Measurements from ENCODE around the gene TMEM14A.
"Not testable (repeated sequence)": the region's sequence is repeated elsewhere in the genome, so short reads cannot be mapped to it uniquely, and the experiment has no call there.

The TMEM14A gene

DNA sequence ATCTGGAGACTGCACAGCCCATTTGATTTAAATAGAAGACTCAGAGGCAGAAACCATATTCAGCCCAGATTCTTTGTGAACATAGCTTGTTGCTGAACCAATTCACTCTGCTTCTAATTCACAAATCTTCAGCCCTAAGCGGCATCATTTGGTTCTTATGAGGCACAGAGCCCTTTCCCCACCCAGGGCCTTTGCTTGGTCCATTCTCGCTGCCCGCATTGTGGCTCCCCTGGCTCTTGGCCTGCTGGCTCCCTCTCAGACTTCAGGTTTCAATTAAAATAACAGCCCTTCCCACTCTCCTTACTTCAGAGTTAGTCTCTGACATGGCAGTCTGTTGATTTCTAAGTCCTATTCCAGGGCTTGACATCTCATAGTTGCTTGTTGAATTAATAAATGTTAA is 9.4 kb upstream of the TMEM14A start:
- DNase-seq = no peak

DNA sequence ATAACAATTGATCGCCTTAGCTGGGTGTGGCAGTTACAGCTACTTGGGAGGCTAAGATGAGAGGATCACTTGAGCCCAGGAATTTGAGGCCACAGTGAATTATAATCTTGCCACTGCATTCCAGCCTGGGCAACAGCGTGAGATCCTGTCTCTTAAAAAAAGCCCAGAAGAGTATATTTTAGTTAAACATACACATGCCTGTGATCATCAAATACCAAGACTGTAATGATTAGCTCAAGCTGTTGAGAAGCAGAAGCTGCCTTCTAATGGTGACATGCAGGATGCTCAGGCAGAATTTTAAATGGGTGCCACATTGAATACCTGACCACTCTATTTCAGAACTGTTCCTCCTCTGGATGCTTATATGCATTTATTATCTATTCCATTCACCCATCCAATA is 8.9 kb upstream of the TMEM14A start:
- DNase-seq = no peak

DNA sequence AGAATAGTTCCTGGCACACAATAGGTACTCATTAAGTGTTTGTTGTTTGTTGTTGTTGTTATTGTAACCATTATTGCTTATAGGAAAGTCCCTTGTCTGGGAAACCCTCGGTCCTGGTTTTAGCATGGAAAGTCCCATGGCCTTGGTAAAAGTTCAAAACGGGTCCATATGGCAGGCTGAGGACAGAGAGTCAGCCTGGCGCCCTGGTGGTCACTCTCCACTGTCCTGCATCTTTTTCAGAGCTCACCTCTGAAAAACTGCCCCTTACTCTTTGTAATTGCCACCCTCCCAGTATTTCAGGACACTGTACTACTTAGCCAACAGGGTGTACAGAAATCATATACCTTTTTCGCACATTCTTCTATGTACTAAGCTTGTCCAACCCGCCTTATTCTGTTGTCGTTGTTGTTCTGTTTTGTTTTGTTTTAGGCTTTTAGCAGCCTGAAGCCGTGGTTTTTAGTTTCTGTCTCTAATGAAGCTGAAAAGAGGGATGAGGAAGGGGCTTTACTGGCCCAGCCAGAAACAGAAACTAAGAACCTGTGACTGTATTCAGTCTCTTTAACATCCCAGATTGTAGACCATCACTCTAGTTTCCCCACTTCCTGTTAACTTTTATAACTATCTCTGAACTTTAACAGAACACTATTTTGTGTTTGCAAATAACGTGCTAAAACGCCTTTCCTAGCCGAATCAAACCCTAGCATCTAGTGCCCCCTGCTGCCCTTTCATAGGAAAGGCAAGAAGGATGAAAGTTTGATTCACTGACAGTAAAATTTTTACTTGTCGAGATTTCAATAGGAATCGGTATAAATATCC is 7.6 kb upstream of the TMEM14A start:
- DNase-seq = peak; percentile 13 to 77 (median 46)

DNA sequence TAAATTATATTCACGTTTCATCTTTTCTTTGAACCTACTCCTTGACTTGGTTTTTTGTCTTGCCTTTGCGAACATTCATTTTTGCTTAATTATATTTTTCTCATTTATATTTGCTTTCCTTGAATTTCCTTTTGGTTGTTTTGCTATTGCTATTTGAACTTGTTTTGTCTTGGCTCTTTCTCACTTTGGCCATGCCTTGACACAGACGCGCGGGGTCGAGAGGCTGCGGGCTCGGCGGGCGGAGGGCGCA is 7.1 kb upstream of the TMEM14A start:
- peak in 1 of 6 experiments; percentile 77 for DNase-seq

DNA sequence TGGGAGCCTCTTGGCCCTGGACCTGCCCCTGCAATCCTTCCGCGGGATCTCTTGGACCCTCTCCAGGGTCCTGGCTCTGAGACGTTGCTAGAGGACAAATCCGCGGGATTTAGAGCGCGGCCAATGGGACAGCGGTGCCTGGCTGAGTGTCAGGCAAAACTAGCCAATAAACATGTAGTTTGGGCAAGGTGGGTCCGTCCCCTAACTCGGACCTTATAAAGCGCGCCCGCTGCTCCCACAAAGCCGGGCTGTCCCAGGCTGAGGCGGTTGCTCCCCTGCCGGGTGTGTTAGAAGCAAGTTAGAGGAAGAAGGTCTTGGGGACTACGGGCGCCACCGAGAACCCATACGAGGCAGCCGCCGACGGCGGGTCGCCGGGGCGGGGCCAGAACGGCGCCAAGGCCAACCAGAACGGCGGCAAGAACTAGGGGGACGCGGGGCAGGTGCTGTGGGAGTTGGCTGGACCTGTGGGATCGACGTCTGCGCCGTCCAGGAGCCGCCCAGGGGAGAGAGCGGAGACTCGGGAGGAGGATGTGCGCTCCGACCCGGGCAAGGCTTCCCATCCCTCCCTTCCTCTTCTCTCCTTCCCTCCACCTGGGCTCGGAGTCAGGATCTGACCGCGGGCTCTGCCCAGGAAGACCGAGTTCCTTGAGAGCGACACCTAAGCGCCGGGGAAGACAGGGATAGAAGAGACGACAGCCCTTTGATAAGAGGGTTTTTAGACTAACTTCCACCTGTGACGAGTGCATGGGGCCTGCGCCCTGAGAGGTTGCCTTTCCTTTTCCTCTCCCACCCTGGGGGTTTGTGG is 6.5 kb upstream of the TMEM14A start:
- DNase-seq = peak; percentile 19 to 58 (median 50)

DNA sequence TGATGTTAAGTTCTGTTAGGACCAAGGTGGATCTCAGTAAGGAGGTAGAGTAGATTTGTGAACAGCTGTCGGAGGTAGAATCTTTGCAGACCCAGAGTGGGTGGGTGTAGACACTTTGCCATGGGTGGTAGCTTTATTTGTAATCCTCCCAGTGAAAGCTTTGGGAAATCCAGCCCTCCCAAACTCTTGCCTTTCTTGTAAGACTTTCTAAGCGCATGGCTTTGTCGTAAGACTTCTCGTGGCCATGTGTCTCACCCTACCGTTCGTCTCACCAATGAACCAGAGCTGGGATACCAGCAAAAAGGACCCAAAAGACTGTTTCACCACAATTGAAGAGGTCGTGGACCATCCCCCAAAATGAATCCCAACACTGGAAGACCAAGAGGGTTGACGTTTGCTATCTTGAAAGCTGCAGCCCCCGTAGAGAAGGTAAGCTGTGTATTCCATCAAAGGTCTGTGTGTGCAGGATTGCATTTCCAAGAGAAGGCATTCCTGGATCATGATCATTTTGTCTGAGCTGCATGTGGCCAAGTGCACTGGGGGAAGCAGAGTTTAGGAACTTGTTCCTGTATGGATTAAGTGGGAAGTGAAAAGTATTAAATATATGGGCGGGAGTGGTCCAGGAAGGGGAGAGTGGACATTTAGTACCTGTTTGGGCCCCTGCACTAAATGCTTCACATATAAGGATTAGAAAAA is 5.8 kb upstream of the TMEM14A start:
- DNase-seq = no peak

DNA sequence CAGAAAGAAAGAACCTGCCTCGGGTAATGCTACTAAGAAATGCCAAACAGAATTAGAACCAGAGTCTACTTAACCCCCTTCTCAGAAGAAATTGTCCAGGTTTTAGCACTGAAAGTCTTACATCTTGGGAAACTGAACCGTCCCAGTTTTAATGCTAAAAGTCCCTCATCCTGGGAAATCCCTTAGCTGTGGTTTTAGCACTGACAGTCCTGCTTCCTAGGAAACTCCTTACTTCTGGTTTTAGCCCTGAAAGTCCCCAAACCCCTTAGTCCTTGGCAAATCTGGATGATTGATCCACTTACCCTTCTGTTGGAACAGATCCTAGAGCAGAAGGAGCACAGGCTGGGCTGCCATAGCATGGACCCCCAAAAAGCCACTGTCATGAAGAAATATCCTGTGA is 4.8 kb upstream of the TMEM14A start:
- DNase-seq = no peak

DNA sequence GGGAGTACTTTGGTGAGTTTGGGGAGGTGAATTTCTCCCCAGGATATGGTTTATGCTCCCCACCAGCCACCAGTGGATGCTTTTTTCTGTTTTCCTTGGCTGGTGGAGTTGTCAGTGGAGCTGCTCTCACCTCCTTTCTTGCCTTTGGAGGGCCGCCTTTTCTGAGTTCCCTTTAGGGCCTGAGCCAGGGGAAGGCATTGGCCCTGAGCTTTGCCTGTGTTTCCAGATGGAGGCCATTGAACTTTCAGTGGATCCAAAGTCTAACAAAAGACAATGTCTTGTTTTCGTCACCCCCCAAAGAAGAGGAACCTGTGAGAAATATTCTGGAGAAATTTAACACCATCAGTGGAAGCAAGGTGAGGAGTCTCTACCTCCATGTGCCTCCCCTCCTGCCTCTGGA is 4.4 kb upstream of the TMEM14A start:
- DNase-seq = no peak

DNA sequence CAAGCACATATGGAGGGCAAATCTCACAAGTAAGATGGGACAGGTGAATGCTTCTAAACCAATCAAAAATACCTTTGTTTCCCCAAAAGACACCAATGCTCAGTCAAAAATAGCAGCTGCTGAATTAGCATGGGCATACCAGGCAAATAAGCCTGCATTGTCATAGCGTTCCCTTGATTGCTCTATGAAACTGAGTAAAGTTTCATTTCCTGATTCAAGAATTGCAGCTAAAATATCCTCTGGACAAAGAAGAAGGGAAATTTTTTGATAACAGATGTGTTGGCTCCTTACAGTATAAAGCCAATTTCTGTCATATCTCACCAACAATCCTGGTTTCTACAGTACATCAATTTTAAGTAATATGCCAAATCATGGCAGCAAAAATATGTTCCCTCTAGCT is 3.3 kb upstream of the TMEM14A start:
- DNase-seq = no peak

DNA sequence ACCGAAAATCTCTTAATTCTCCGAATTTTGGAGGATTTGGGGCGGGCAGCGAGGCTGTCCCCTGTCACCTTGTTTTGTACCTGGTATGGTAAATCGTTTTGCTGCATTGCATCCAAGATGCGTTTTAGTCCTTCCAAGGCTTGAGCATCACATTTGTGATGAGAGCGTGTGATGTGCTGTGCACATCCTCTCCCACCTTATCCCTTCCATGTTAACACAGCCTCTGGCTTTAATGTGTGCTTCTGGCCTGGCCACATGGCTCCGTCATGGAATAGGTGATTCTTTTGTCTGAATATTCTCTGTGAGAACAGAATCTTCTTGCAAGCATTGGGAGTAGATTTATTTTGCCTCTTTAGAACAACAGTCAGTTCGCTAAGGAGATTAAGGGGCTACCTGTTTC is 763 bp downstream of the TMEM14A start:
- no peak for DNase-seq

DNA sequence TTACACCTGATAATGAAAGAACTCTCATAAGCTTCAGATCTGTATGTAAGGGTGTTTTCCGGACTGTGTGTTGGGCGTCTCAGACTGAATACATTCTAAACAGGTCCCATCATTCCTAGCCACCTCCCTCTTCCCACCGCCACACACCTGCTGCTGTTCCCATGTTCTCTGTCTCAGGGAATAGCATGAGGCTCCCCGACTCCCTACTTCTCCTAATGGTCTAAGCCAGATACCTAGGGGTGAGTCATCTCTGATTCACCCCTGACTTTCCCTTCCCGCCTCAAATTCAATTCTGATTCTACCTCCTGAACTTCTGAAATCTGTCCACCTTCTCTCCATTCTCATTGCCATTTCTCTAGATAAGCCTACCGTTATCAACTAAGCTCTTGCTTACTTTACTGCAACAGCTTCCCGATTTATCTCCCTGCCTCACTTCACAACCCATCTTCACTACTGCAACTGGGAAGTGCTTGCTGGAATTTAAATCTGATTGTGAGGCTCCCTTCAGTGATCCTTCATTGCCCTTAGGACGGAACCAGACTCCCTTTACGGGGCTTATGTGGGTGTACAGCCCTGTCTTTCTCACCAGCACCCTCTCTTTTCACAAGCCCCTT is 1.6 kb downstream of the TMEM14A start:
- DNase-seq = no peak

DNA sequence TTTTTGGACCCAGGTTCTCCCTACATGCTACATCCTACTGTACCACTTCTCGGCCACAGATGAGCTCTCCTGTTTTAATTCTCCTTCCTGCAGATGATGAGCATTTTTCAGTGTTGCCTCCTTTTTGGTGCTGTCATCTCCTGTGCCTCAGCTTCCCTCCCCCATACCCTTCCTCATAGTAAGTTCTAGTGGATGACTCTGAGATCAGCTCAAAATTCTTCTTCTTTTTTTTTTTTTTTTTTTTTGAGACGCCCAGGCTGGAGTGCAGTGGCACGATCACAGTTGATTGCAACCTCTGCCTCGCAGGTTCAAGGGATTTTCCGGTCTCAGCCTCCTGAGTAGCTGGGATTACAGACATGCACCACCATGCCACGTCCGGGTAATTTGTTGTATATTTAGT is 3.8 kb downstream of the TMEM14A start:
- DNase-seq = no peak

DNA sequence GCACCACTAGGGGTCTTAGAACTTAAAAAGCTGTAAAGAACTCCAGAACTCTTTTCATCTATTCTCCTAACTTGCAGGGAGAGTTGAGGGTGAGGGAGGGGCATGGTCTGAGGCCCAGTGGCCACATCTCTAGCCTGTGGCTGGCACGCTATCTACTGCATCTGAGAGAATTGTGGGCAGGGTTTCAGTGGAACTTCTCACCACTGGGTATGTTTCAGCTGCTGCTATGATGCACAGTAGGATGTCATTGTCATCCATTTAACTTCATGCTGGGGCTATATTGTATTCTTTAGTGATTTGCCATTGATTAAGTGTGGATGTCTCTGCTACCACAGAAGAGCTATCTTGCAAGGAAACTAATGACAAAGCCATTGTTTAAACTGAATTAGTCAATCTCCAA is 4.5 kb downstream of the TMEM14A start:
- DNase-seq = no peak

DNA sequence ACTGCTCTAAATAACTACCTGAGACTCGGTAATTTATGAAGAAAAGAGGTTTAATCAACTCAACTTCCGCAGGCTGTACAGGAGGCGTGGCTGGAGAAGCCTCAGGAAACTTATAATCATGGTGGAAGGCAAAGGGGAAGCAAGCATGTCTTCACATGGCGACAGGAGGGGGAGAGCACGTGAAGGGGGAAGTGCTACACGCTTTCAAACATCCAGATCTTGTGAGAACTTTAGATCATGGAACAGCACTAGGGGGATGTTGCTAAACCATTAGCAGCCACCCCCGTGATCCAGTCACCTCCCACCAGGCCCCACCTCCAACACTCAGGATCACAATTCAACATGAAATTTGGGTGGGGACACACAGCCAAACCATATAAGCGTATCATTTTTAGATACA is 5.7 kb downstream of the TMEM14A start:
- not testable (repeated sequence) for DNase-seq

DNA sequence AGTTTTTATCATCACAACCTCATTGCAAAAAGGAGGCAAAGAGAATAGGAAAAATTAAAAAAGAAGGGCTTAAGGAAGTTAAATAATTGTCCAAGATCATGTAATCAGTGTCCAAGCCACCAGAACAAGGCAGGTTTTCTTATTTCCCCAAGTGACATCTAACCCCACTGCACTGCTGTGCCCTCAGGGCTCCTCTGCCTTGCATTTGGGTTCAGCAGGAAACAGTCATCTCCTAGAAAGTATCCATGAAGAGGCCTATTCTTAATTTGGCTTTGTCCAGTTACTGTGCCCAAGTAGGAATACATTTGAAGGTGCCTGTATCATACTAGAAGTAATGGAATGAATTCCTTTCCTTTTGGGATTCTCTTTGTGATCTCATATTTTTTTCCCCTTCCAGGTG is 10.5 kb downstream of the TMEM14A start:
- no peak for DNase-seq

DNA sequence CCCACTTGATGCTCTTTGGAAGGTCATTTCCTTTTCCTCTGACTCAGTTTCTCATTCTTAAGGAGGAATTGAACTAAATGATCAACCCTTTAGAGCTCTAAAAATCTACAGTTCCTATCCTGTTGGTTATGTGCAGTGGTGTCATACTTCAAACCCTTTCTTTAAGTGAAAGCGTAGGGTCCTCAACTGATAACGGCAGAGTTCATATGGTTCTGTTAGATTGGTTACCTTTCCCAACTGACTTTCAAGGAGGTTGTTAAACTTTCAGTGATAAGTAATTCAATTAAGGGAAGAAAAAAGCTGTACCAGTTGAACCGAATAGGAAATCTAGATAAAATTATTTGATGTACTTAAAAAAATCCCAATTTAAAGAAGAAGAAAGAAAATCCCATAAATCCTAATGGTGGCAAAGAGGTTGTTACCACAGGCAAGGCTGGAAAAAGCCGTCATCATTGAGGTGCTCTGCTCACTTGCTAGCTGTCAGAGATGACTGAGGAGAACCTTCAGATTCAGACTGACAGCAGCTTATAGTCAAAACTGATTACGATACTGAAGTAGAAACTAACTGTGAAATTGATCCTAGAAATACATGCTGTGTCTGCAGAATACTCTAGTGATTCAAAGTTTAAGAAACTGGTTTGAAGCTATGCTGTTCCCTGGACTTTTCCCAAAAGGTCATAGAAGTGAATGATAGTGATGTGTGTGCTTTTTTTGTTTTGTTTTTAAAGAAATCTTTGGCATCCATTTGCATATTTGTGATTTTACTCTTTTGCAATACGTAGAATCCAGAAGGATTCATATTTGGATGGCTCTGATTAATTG is 16.2 kb downstream of the TMEM14A start:
- DNase-seq = no peak

DNA sequence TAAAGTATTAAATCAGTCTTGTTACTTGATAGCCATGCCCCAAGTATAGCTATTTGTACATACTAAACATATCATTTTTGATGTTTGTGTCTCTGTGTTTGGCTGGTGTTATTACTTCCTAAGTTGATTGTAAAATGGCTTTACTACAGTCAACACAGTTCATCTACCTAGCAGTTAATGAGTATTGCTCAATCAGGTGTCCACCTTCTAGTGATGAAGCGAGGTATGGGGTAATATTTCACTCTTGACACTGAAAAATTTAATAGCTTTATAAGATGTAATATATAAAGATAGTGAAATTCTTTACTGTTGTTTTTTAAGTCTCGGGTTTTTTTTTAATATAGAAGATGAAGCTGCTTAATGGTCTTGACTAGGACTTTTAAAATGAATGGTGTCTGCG is 18.9 kb downstream of the TMEM14A start:
- DNase-seq = no peak

DNA sequence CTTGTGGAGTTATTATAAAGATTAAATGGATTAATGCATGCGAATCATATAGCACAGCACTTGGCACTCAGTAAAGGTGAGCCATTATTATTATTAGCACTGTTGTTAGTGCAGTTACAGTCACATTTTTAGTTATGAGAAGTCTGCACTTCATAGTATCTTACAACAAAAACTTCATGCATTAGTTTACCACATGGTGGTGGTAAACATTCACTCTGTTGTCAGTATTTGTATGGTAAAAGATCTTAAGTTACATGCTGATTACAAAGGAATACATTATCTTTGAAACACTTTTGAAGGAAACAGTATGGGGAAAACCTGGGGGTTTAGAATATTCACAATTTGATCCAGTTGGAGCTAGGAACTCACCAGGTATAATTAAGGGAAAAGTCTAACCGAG is 20.8 kb downstream of the TMEM14A start:
- DNase-seq = no peak

DNA sequence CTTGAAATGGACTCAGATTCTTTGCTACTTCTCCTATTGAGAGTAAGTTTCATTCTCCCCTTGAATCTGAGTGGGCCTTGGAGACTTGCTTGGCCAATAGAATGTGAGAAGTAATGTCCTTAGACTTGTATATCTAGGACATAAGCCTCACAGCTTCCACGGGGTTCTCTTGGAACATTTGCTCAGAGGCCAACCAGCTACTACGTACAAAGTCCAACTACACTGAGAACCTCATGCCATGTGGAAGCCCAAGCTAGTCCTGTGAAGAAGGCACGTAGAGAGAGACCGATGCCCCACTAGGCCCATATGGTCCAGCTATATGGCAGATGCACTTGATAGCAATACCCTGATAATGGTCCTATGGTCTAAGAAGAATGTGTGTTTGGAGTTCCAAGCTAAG is 22.9 kb downstream of the TMEM14A start:
- DNase-seq = no peak

DNA sequence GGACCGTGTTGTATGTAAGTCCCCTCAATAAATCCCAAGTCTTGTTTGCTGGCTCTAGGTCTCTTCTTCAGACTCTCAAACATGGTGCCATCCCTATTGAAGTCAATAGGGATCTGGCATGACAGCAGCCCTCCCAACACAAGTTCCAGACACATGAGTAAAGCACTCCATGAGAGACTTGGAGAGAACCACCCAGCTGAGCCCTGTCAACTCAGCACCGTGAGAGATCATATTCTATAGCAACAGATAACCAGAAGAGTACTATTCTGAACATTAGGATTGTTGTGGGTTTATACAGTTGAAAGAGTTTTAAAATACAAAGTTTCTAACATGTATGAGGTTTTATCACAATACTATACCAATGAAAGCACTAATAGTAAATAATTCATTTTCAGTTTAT is 23.5 kb downstream of the TMEM14A start:
- no peak for DNase-seq

DNA sequence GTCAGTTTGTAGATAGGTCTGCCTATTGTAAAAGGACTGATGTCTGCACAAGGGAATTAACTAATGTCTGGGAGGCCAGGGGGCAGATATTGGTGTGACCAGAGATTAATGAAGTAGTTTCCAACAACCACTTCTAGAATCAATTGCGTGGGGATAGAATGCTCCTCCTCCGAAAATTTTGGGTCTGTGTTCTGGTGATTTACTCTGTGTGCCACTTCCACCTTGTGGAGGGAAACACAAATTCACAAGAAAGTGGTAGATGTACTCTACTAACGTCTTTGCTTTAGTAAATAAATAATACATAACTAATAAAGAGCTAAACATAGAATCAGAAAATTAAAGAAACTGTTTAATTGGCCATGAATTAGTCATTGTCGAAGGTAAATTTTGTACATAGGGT is 25.5 kb downstream of the TMEM14A start:
- DNase-seq = no peak

DNA sequence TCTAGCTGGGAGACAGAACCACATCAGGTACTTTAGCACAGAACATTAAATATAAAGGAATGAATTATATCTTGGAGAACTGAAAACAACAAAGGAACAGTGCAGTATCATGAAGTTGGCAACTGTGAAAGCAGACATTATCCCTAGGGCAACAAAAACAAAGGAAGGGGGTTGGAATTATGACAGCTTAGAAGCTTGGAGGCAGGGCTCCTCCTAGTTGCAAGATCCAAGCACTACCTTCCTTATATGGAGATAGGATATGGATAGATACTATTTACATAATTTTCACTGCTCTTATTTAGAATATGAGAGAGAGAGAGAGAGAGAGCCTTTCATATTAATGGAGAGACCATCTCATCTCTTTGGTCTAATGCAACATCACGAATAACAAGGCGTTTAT is 27.0 kb downstream of the TMEM14A start:
- DNase-seq = no peak

DNA sequence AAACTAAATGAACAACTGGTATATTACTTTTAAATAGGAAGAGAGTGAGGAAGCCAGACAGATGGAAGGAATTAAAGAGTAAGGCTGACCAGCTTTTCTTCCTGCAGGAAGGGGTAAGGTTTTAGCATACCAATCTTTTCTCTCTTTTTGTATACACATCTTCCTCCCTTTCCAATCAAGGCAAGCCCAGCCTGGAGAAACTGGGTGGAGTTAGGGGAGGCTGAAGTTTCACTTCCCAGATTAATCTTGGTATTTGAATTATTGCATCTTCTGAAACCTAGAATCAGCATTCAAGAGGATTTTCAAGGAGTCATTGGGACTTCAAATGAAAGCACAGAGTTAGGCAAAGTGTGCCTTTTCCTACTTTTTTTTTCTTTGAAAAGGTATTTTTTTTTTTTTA is 33.1 kb downstream of the TMEM14A start:
- no peak for DNase-seq

Measured in stimulated activated naive CD4-positive, alpha-beta T cell (primary cell).